ENCODE measurements around the gene RAD51B. TPM values are rescaled to one million over a fixed set of nuclear protein-coding genes. Genes with fewer than 3 reads are reported as not detected.
A peak's percentile ranks its signal among the peaks of the same experiment; 100 is the strongest.

RAD51B gene
- total and polyA plus RNA-seq, 2 of the 13 experiments (the other 11 are each of a cell fraction or from before 2014, with no cell fraction given): 7.0 to 9.5 TPM

- no peak for FAIRE-seq
- 19% methylated on average over 10 of the region's 16 CpGs for WGBS (ENCODE audit: low lambda C conversion rate)
- H3K27ac ChIP-seq (ENCODE audit: extremely low read length, insufficient read depth, low read length): no peak overlapping the region
These were observed 885.4 kb downstream of the RAD51B start for GRCh38 chr14:68704736-68705720.

More at GRCh38 chr14:68704736-68705720, 885.4 kb downstream of the RAD51B start:
- DNase-seq (ENCODE audit: low spot score) (no peak), ATAC-seq (peak; percentile 45)
- Histone ChIP-seq H2AFZ (ENCODE audit: low read length) (no peak overlapping the region), H3K27me3 (ENCODE audit: control insufficient read depth in 1 of 2, insufficient read depth in 2 of 2, low read length in 2 of 2) (peaks cover 0 to 22% of the 10 kb centered on the region in 2 experiments; a peak in 3 of 5 replicates), H3K36me3 (replicated peaks in 1 of 2; ENCODE audit: control insufficient read depth in 1 of 2, insufficient read depth in 2 of 2, low read length in 2 of 2) (no peaks in the 10 kb centered on the region), H3K79me2 (ENCODE audit: insufficient read depth, low read length) (no peaks in the 10 kb centered on the region), H3K4me2 (ENCODE audit: low read depth, low read length) (peak overlapping the region; percentile 58), H3K9ac (ENCODE audit: insufficient read depth, low read depth, low read length) (no peak overlapping the region), H4K20me1 (ENCODE audit: insufficient read depth, low read length) (no peaks in the 10 kb centered on the region), H3K4me3 (replicated peaks in 1 of 3; ENCODE audit: insufficient read depth in 1 of 3, low read depth in 2 of 3, low read length in 3 of 3) (peak overlapping the region in 1 of 3 experiments; percentile 44; a peak in 2 of 6 replicates), H3K9me3 (ENCODE audit: low read length) (no peaks in the 10 kb centered on the region), H3K4me1 (ENCODE audit: insufficient read depth, low read length) (peaks cover 39% of the 10 kb centered on the region)
- in situ Hi-C loops (cut with HindIII; ENCODE audit: extremely low pct_ligation_motif_present, low pct_unique_long_range_greater_than_20kb) (no loop called here), intact Hi-C loops (cut with micrococcal nuclease; ENCODE audit: unreplicated experiment) (no loop called here)
- ChIA-PET POLR2A (no interaction called here), CTCF (ENCODE audit: low intra/inter-chr PET ratio, low total read pairs) (no interaction called here)
- BruUV-seq (replicated peaks): no TSS peak
- no peak for TF ChIP-seq ZSCAN9 (CRISPR knock-in tag; IDR thresholded peaks at IDR 0.05; ENCODE audit: borderline replicate concordance)
- TF ChIP-seq TAF15 (IDR thresholded peaks at IDR 0.05; ENCODE audit: low read depth, low read length, poor library complexity, severe bottlenecking): no peak
- TF ChIP-seq ZNF687 (CRISPR knock-in tag; IDR thresholded peaks at IDR 0.05): 0 out of 2 replicates have a peak, but pooled peaks have one; percentile 8

Data from HepG2 (cell line).